Measurements from ENCODE around the gene PDLIM5.

DNA sequence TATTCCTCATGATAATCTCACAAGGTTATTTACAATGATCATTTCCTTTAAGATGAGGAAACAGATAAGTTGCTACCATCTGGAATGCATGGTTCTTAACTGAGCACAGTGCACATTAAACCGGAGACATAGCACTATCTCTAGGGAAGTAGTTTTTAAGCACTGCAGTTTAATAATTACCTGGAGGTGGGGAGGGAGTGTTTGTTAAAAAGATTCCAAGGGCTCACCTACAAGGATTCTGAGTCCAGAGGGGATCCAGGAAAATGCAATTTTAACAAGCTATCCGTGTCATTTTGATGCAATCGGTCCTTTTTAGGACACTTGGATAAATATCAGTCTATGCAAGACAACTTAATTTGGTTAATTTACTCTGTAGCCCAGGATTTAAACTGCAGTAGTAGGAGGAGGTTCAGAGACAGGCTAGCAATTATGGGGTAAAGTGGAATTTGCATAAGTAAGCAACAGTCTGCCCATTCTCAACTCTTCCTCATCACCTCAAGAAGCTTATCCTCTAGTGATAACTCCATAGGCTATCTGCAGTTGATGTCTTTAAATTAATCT is 2.8 kb upstream of the PDLIM5 start:
- TF ChIP-seq, protein P1, sequence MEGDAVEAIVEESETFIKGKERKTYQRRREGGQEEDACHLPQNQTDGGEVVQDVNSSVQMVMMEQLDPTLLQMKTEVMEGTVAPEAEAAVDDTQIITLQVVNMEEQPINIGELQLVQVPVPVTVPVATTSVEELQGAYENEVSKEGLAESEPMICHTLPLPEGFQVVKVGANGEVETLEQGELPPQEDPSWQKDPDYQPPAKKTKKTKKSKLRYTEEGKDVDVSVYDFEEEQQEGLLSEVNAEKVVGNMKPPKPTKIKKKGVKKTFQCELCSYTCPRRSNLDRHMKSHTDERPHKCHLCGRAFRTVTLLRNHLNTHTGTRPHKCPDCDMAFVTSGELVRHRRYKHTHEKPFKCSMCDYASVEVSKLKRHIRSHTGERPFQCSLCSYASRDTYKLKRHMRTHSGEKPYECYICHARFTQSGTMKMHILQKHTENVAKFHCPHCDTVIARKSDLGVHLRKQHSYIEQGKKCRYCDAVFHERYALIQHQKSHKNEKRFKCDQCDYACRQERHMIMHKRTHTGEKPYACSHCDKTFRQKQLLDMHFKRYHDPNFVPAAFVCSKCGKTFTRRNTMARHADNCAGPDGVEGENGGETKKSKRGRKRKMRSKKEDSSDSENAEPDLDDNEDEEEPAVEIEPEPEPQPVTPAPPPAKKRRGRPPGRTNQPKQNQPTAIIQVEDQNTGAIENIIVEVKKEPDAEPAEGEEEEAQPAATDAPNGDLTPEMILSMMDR (IDR thresholded peaks at IDR 0.05): no peak
- TF ChIP-seq EP300 (IDR thresholded peaks at IDR 0.05) (no peak), POLR2A (IDR thresholded peaks at IDR 0.05) (no peak)
